Measurements from ENCODE around the gene RYR1. TPM values are rescaled to one million over a fixed set of nuclear protein-coding genes. Genes with fewer than 3 reads are reported as not detected.
"Not testable (repeated sequence)": the region's sequence is repeated elsewhere in the genome, so short reads cannot be mapped to it uniquely, and the experiment has no call there.

The RYR1 gene
- total and polyA plus RNA-seq, 5 experiments from 2014 or later = 0.07 to 1.3 (median 0.93) TPM; not detected in 2

- Mint-ChIP-seq H3K4me1 (no peaks in the 10 kb centered on the region), H3K36me3 (no peaks in the 10 kb centered on the region), H3K27me3 (peaks cover 2 to 16% (median 3%) of the 10 kb centered on the region in 5 donors), H3K4me3 (no peak overlapping the region), H3K27ac (peak overlapping the region in 1 of 10 donors; percentile 22), H3K9me3 (no peaks in the 10 kb centered on the region)
- DNase-seq = no peak
- POLR2A ChIA-PET = no interaction called here
- ATAC-seq = no peak
These were observed 138.2 kb downstream of the RYR1 start for GRCh38 chr19:38571682-38572081.

GRCh38 chr19:38577826-38578225, 144.3 kb downstream of the RYR1 start:
- Mint-ChIP-seq H3K9me3 (no peaks in the 10 kb centered on the region), H3K4me1 (peaks cover 2 to 6% (median 5%) of the 10 kb centered on the region in 4 donors), H3K36me3 (no peaks in the 10 kb centered on the region), H3K27me3 (no peaks in the 10 kb centered on the region), H3K4me3 (no peak overlapping the region), H3K27ac (no peak overlapping the region)
- ATAC-seq = no peak
- no peak for DNase-seq
- POLR2A ChIA-PET = no interaction called here

- not testable (repeated sequence) for DNase-seq, H3K4me1 Mint-ChIP-seq, H3K9me3 Mint-ChIP-seq, H3K27me3 Mint-ChIP-seq, H3K4me3 Mint-ChIP-seq, H3K36me3 Mint-ChIP-seq
- peak overlapping the region in 1 of 10 donors; percentile 61 for H3K27ac Mint-ChIP-seq
- POLR2A ChIA-PET = interaction anchor here (0.6 kb wide), 1 partner anchor 59 kb away, joined by 3 read pairs; no protein-coding TSS in a partner anchor
- peak; percentile 38 to 39 for ATAC-seq
These were observed 145.8 kb downstream of the RYR1 start for GRCh38 chr19:38579304-38579703.

- H3K27ac Mint-ChIP-seq = peak overlapping the region in 1 of 10 donors; percentile 61
- ATAC-seq (no peak), DNase-seq (no peak)
- no peaks in the 10 kb centered on the region for H3K9me3 Mint-ChIP-seq
- no peaks in the 10 kb centered on the region for H3K27me3 Mint-ChIP-seq
- POLR2A ChIA-PET = no interaction called here
- H3K36me3 Mint-ChIP-seq = no peaks in the 10 kb centered on the region
- no peak overlapping the region for H3K4me3 Mint-ChIP-seq
- H3K4me1 Mint-ChIP-seq = peaks cover 6 to 10% (median 8%) of the 10 kb centered on the region in 4 donors
These were observed 146.6 kb downstream of the RYR1 start for GRCh38 chr19:38580080-38580479.

GRCh38 chr19:38583219-38583984, 149.9 kb downstream of the RYR1 start:
- no peak overlapping the region for H3K4me3 Mint-ChIP-seq
- H3K36me3 Mint-ChIP-seq = peaks cover 5 to 16% (median 8%) of the 10 kb centered on the region in 3 donors
- H3K27me3 Mint-ChIP-seq = no peaks in the 10 kb centered on the region
- no peaks in the 10 kb centered on the region for H3K9me3 Mint-ChIP-seq
- peaks cover 6 to 10% (median 9%) of the 10 kb centered on the region in 4 donors for H3K4me1 Mint-ChIP-seq
- DNase-seq = no peak
- no peak for ATAC-seq
- POLR2A ChIA-PET = no interaction called here
- peak overlapping the region in 1 of 10 donors; percentile 82 for H3K27ac Mint-ChIP-seq

- Mint-ChIP-seq H3K27ac (peak overlapping the region in 1 of 10 donors; percentile 82), H3K36me3 (peaks cover 5 to 22% (median 8%) of the 10 kb centered on the region in 3 donors), H3K9me3 (no peaks in the 10 kb centered on the region), H3K4me1 (peaks cover 6 to 9% (median 7%) of the 10 kb centered on the region in 4 donors), H3K4me3 (no peak overlapping the region), H3K27me3 (no peaks in the 10 kb centered on the region)
- ATAC-seq (no peak), DNase-seq (no peak)
- POLR2A ChIA-PET = no interaction called here
These were observed 150.5 kb downstream of the RYR1 start for GRCh38 chr19:38583985-38584305.

GRCh38 chr19:38587562-38587961, 154.1 kb downstream of the RYR1 start:
- POLR2A ChIA-PET = interaction anchor here (0.6 to 1.0 kb wide), 2 partner anchors 14 to 910 kb away, joined by 3 read pairs; no protein-coding TSS in a partner anchor

GRCh38 chr19:38588041-38588440, 154.6 kb downstream of the RYR1 start:
- Mint-ChIP-seq H3K4me3 (no peak overlapping the region), H3K27me3 (no peaks in the 10 kb centered on the region), H3K27ac (peak overlapping the region in 2 of 10 donors; percentile 1 to 60), H3K9me3 (no peaks in the 10 kb centered on the region), H3K36me3 (peaks cover 5 to 55% (median 8%) of the 10 kb centered on the region in 3 donors), H3K4me1 (peaks cover 0 to 7% (median 5%) of the 10 kb centered on the region in 4 donors)
- POLR2A ChIA-PET = interaction anchor here (0.6 kb wide), 1 partner anchor 910 kb away, joined by 3 read pairs; no protein-coding TSS in a partner anchor
- DNase-seq = no peak
- ATAC-seq = no peak

More at GRCh38 chr19:38587562-38587961, 154.1 kb downstream of the RYR1 start:
- Mint-ChIP-seq H3K4me1 (peaks cover 0 to 7% (median 5%) of the 10 kb centered on the region in 4 donors), H3K27me3 (no peaks in the 10 kb centered on the region), H3K9me3 (no peaks in the 10 kb centered on the region), H3K4me3 (no peak overlapping the region), H3K36me3 (peaks cover 5 to 50% (median 8%) of the 10 kb centered on the region in 3 donors), H3K27ac (peak overlapping the region in 3 of 10 donors; percentile 1 to 60 (median 4))
- DNase-seq (no peak), ATAC-seq (no peak)

GRCh38 chr19:38592940-38593339, 159.4 kb downstream of the RYR1 start:
- peaks cover 2 to 85% (median 5%) of the 10 kb centered on the region in 3 donors for H3K36me3 Mint-ChIP-seq

GRCh38 chr19:38596057-38596981, 162.8 kb downstream of the RYR1 start:
- peaks cover 0 to 5% (median 2%) of the 10 kb centered on the region in 4 donors for H3K4me1 Mint-ChIP-seq
- H3K27ac Mint-ChIP-seq = peak overlapping the region in 1 of 10 donors; percentile 65
- H3K27me3 Mint-ChIP-seq = no peaks in the 10 kb centered on the region
- H3K9me3 Mint-ChIP-seq = no peaks in the 10 kb centered on the region
- POLR2A ChIA-PET = interaction anchor here (1.1 kb wide), 1 partner anchor 38 kb away, joined by 3 read pairs; no protein-coding TSS in a partner anchor
- H3K36me3 Mint-ChIP-seq = peaks cover 0 to 72% (median 9%) of the 10 kb centered on the region in 3 donors
- DNase-seq (peak in 1 of 10 donors; percentile 2), ATAC-seq (no peak)
- no peak overlapping the region for H3K4me3 Mint-ChIP-seq

More at GRCh38 chr19:38592940-38593339, 159.4 kb downstream of the RYR1 start:
- H3K27ac Mint-ChIP-seq = no peak overlapping the region
- H3K4me3 Mint-ChIP-seq = no peak overlapping the region
- no peaks in the 10 kb centered on the region for H3K9me3 Mint-ChIP-seq
- DNase-seq = no peak
- H3K4me1 Mint-ChIP-seq = peaks cover 0 to 2% (median under 1%) of the 10 kb centered on the region in 4 donors
- ATAC-seq = no peak
- POLR2A ChIA-PET = interaction anchor here (1.9 kb wide), 1 partner anchor 25 kb away, joined by 5 read pairs; the partner anchor contains the start of genes EIF3K and MAP4K1
- no peaks in the 10 kb centered on the region for H3K27me3 Mint-ChIP-seq

- Mint-ChIP-seq H3K36me3 (peaks cover 0 to 69% (median 9%) of the 10 kb centered on the region in 3 donors), H3K4me1 (peaks cover 0 to 5% (median 2%) of the 10 kb centered on the region in 4 donors)
These were observed 163.6 kb downstream of the RYR1 start for GRCh38 chr19:38597075-38597474.

GRCh38 chr19:38599722-38600121, 166.2 kb downstream of the RYR1 start:
- no peak overlapping the region for H3K4me3 Mint-ChIP-seq
- no peaks in the 10 kb centered on the region for H3K27me3 Mint-ChIP-seq
- ATAC-seq (no peak), DNase-seq (no peak)
- POLR2A ChIA-PET = interaction anchor here (2.0 kb wide), 1 partner anchor 18 kb away, joined by 7 read pairs; the partner anchor contains the start of genes EIF3K and MAP4K1
- H3K9me3 Mint-ChIP-seq = no peaks in the 10 kb centered on the region
- peaks cover 0 to 5% (median 2%) of the 10 kb centered on the region in 4 donors for H3K4me1 Mint-ChIP-seq
- peak overlapping the region in 2 of 10 donors; percentile 20 to 66 for H3K27ac Mint-ChIP-seq
- H3K36me3 Mint-ChIP-seq = peaks cover 0 to 57% (median 5%) of the 10 kb centered on the region in 3 donors

More at GRCh38 chr19:38597075-38597474, 163.6 kb downstream of the RYR1 start:
- Mint-ChIP-seq H3K9me3 (no peaks in the 10 kb centered on the region), H3K27ac (peak overlapping the region in 2 of 10 donors; percentile 22 to 37), H3K4me3 (no peak overlapping the region), H3K27me3 (no peaks in the 10 kb centered on the region)
- POLR2A ChIA-PET = no interaction called here
- no peak for DNase-seq
- ATAC-seq = no peak

Measured in naive thymus-derived CD8-positive, alpha-beta T cell (primary cell).